CD1c-positive myeloid dendritic cell (primary cell): ENCODE measurements around the gene GDPD2.

Source experiments
- DNase-seq: peaks from one replicate; pipeline ENCODE4 v3.0.0-alpha.2; 2016; ENCODE audit errors: extremely low spot score

The GDPD2 gene

GRCh38 chrX:70437921-70438665 lies 15.0 kb downstream of the GDPD2 start:
- DNase-seq, result no peak

DNA sequence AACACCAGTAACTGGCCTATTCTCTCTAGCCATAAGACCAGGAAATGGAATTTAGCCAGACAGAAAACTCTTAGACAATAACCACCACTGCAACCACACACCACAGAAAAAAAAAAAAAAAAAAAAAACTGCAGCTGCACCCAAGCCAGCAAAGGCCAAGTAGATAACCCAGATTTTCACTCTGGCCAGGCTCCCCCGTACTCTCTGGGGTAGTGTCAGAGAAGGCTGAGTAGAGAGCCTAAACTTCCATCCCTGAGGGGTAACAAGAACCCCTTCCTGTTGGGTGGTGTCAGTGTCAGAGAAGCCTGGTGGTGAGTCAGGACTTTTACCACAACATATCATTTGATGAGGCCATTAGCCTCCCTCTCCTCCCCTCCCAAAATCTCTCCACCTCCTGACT lies 15.9 kb downstream of the GDPD2 start:
- no peak for DNase-seq

DNA sequence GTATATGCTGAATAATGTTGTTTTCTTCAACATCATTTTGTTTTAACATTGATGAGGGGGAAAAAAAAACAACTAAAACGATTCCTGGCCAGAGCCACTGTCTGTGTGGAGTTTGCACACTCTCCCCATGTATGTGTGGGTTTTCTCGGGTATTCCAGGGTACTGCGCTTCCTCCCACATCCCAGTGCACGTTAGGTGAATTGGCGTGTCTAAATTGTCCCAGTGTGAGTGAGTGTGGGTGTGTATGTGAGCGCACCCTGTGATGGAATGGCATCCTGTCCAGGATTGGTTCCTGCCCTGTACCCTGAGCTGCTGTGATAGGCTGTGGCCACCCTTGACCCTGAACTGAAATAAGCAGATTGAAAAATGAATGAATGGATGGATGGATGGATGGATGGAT lies 19.1 kb downstream of the GDPD2 start:
- no peak for DNase-seq

- DNase-seq, result no peak
Measured at GRCh38 chrX:70444326-70444945, 21.3 kb downstream of the GDPD2 start, which contains the start of gene DLG3. TSS of gene DLG3 (plus strand) at chrX:70444835. CDS start at chrX:70445202, 367 bp downstream.

DNA sequence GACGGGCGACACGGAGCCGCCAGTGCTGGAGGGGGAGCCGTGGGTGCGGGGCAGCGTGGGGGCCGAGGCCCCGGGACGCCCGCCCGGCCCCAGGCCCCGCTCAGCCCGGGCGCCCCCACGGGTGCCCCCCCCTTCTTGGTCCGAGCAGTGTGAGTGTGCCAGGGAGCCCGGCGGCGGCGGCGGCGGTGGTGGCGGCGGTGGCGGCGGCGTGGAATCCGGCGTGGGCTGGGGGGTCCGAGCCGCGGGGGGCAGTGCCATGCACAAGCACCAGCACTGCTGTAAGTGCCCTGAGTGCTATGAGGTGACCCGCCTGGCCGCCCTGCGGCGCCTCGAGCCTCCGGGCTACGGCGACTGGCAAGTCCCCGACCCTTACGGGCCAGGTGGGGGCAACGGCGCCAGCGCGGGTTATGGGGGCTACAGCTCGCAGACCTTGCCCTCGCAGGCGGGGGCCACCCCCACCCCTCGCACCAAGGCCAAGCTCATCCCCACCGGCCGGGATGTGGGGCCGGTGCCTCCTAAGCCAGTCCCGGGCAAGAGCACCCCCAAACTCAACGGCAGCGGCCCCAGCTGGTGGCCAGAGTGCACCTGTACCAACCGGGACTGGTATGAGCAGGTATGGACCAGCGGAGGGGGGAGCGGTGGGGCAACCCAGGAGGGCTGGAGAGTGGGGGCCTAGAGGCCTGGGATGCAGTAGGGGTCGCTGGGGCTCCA lies 22.0 kb downstream of the GDPD2 start:
- DNase-seq, result no peak

- DNase-seq, result no peak
Measured at GRCh38 chrX:70445951-70446350, 22.8 kb downstream of the GDPD2 start.

GRCh38 chrX:70446380-70447350 lies 23.6 kb downstream of the GDPD2 start:
- no peak for DNase-seq

- no peak for DNase-seq
Measured at GRCh38 chrX:70449457-70449966, 26.4 kb downstream of the GDPD2 start.

- peak; percentile 36 for DNase-seq
Measured at GRCh38 chrX:70452143-70452733, 29.1 kb downstream of the GDPD2 start.

GRCh38 chrX:70453024-70453618 lies 30.0 kb downstream of the GDPD2 start:
- DNase-seq, result peak; percentile 3

GRCh38 chrX:70454441-70455365 lies 31.6 kb downstream of the GDPD2 start:
- peak; percentile 38 for DNase-seq

DNA sequence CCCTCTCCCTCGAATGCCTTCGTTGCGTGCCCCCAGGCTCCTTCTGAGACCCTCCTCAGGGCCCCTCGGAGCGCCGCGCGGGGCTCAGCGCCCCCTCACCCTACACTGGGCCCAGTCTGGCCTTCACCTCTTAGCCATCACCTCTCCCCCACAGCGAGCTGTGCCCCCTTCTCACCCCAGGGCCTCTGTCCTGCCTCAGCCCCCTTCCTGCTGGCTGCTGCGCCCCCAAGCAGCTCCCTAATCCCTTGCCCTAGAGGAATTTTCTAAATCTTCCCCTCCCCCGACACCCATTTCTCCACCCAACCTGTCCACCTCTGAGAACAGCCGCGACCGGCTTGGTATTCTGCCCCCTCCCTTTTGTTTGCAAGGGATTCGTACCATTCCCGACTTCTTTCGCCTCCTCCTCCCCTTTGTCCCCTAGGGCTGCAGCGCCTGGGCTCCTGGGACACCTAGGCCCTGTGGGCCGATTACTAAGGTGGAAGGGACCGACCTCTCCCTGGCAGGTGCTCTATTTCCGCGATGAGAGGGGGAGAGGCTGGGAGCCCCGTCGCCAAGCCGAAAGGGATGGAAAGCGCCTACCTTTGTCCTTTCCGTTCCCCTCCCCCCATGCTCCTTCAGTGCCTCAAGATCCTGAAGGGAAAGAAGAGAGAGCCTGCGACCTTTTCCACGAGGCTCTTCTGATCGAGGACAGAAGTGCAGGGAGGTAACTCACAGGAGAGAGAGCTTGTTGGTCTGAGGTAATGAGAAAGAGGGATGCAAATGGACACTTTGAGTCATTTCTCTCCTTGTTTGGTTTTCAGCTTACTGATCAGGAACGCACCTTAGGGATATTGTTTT lies 32.5 kb downstream of the GDPD2 start:
- DNase-seq, result no peak

DNA sequence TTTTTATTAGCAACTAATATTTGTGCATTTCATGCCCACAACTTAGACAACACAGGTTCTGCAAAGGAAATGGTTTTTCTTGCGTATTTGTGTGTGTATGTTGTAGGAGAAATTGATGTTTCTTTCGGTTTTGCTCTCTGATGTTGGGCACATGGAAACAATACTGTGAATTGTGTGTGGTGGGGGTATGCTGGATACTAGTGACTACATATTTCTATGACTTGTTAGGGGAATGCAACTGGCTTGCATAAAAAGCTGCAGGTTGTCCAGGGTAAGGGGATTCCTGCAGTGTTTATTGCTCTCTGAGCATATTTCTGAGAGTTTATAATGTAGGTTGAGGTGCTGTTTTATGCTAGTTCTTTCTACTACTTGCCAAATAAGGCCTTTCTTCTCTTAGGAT lies 33.1 kb downstream of the GDPD2 start:
- no peak for DNase-seq

GRCh38 chrX:70461026-70461425 lies 37.9 kb downstream of the GDPD2 start:
- no peak for DNase-seq

DNA sequence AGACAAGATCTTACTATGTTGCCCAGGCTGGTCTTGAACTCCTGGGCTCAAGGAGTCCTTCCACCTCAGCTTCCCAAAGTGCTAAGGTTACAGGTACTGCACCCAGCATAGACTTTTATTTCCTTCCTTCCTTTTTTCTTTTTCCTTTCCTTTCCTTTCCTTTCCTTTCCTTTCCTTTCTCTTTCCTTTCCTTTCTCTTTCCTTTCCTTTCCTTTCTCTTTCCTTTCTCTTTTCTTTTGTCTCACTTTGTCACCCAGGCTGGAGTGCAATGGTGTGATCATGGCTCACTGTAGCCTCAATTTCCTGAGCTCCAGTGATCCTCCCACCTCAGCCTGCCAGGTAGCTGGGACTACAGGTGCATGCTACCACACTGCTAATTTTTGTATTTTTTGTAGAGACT lies 40.9 kb downstream of the GDPD2 start:
- DNase-seq, result no peak

DNA sequence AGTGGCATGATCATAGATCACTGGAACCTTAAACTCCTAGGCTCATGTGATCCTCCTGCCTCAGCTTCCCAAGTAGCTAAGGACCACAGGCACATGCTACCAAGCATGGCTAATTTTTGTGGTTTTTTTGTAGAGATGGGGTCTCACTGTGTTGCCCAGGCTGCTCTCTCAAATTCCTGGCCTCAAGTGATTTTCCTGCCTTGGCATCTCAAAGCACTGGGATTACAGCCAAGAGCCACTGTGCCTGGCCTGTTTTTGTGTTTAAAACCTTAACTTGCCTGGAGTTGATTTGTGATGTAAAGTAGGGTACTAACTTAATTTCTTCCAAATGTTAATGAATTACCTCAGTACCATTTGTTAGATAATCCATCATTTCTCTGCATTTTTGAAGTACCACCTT lies 43.9 kb downstream of the GDPD2 start:
- DNase-seq, result no peak

- DNase-seq, result no peak
Measured at GRCh38 chrX:70468709-70469108, 45.6 kb downstream of the GDPD2 start.

DNA sequence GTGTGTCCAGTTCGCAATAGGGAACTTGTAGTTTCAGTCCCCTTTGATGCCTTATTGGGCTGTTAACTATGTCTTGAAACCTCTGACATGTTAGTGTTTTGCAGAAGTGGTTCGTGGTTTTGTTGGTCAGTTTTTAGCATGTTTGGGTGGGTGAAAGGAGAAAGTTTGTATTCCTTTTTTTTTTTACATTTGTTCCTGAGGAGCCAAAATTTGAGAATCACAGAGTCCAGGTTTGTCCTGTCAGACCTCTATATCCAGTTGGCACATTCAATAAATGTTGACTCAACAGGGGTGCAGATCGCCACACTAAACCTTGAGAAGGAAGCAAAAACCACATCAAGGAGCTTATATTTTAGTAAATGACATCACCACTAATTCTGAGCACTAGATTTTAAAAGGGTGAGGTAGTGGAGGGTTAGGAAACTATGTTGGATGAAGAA lies 47.8 kb downstream of the GDPD2 start:
- DNase-seq, result peak; percentile 56
